ENCODE results near the gene SOX12. TPM values are rescaled to one million over a fixed set of nuclear protein-coding genes. Genes with fewer than 3 reads are reported as not detected.
A peak's percentile ranks its signal among the peaks of the same experiment; 100 is the strongest.

Gene SOX12
- total RNA-seq, 1 donor from 2014 or later, result 10.2 TPM

- peak overlapping the region; percentile 91 for H3K4me3 ChIP-seq (ENCODE audit: low read depth, low read length)
- no peaks in the 10 kb centered on the region for H3K27me3 ChIP-seq (ENCODE audit: control insufficient read depth, insufficient read depth, low read length)
- TF ChIP-seq CTCF (IDR thresholded peaks at IDR 0.05; ENCODE audit: insufficient read depth, low read length, poor library complexity, severe bottlenecking), result no peak
- DNase-seq (ENCODE audit: low read depth), result no peak
- no peaks in the 10 kb centered on the region for H3K36me3 ChIP-seq (ENCODE audit: control insufficient read depth, insufficient read depth, low read length)
Measured at GRCh38 chr20:325889-326644, 715 bp downstream of the SOX12 start.

- peak overlapping the region; percentile 91 for H3K4me3 ChIP-seq (ENCODE audit: low read depth, low read length)
- H3K27me3 ChIP-seq (ENCODE audit: control insufficient read depth, insufficient read depth, low read length), result no peaks in the 10 kb centered on the region
- no peaks in the 10 kb centered on the region for H3K36me3 ChIP-seq (ENCODE audit: control insufficient read depth, insufficient read depth, low read length)
- TF ChIP-seq CTCF (IDR thresholded peaks at IDR 0.05; ENCODE audit: insufficient read depth, low read length, poor library complexity, severe bottlenecking), result no peak
- no peak for DNase-seq (ENCODE audit: low read depth)
Measured at GRCh38 chr20:326645-327185, 1.4 kb downstream of the SOX12 start.

- DNase-seq (ENCODE audit: low read depth), result no peak
- peak overlapping the region; percentile 91 for H3K4me3 ChIP-seq (ENCODE audit: low read depth, low read length)
- no peaks in the 10 kb centered on the region for H3K36me3 ChIP-seq (ENCODE audit: control insufficient read depth, insufficient read depth, low read length)
- H3K27me3 ChIP-seq (ENCODE audit: control insufficient read depth, insufficient read depth, low read length), result no peaks in the 10 kb centered on the region
- TF ChIP-seq CTCF (IDR thresholded peaks at IDR 0.05; ENCODE audit: insufficient read depth, low read length, poor library complexity, severe bottlenecking), result no peak
Measured at GRCh38 chr20:327186-328026, 2.1 kb downstream of the SOX12 start.

- Histone ChIP-seq H3K36me3 (ENCODE audit: control insufficient read depth, insufficient read depth, low read length) (no peaks in the 10 kb centered on the region), H3K4me3 (ENCODE audit: low read depth, low read length) (peak overlapping the region; percentile 91), H3K27me3 (ENCODE audit: control insufficient read depth, insufficient read depth, low read length) (no peaks in the 10 kb centered on the region)
- DNase-seq (ENCODE audit: low read depth), result no peak
- TF ChIP-seq CTCF (IDR thresholded peaks at IDR 0.05; ENCODE audit: insufficient read depth, low read length, poor library complexity, severe bottlenecking), result no peak
Measured at GRCh38 chr20:328027-328974, 2.9 kb downstream of the SOX12 start.

- H3K36me3 ChIP-seq (ENCODE audit: control insufficient read depth, insufficient read depth, low read length), result no peaks in the 10 kb centered on the region
- no peak overlapping the region for H3K4me3 ChIP-seq (ENCODE audit: low read depth, low read length)
- DNase-seq (ENCODE audit: low read depth), result no peak
- no peak for TF ChIP-seq CTCF (IDR thresholded peaks at IDR 0.05; ENCODE audit: insufficient read depth, low read length, poor library complexity, severe bottlenecking)
- no peaks in the 10 kb centered on the region for H3K27me3 ChIP-seq (ENCODE audit: control insufficient read depth, insufficient read depth, low read length)
Measured at GRCh38 chr20:328975-329695, 3.8 kb downstream of the SOX12 start.

Measured in kidney epithelial cell (primary cell).